ENCODE results near the gene FABP7. TPM values are rescaled to one million over a fixed set of nuclear protein-coding genes. Genes with fewer than 3 reads are reported as not detected.

FABP7 gene
- total and polyA plus RNA-seq, 2 donors (not counting 1 experiment from before 2014, with no cell fraction given), result not detected

- Histone ChIP-seq H3K4me2 (replicated peaks; ENCODE audit: low read depth, low read length, poor library complexity, severe bottlenecking) (no peak overlapping the region), H3K4me3 (ENCODE audit: control extremely low read depth in 1 of 5, extremely low read depth in 1 of 5, insufficient read depth in 1 of 5, low read depth in 2 of 5, low read length in 4 of 5) (no peak overlapping the region), H3K27ac (ENCODE audit: low read length in 2 of 2) (no peak overlapping the region), H3K36me3 (replicated peaks in 1 of 2; ENCODE audit: control extremely low read depth in 1 of 2, control insufficient read depth in 1 of 2, extremely low read depth in 1 of 2, insufficient read depth in 2 of 2, low read length in 1 of 2) (no peaks in the 10 kb centered on the region), H2AFZ (ENCODE audit: insufficient read depth, low read depth, low read length, poor library complexity, severe bottlenecking) (no peak overlapping the region), H3K27me3 (replicated peaks in 1 of 4; ENCODE audit: control extremely low read depth in 1 of 4, control insufficient read depth in 3 of 4, insufficient read depth in 4 of 4, low read length in 3 of 4) (no peaks in the 10 kb centered on the region), H3K9ac (ENCODE audit: low read length) (no peak overlapping the region), H3K4me1 (ENCODE audit: control insufficient read depth in 2 of 2, insufficient read depth in 2 of 2, low read length in 2 of 2) (no peaks in the 10 kb centered on the region), H3K9me3 (ENCODE audit: control extremely low read depth in 1 of 3, control insufficient read depth in 2 of 3, insufficient read depth in 1 of 3, low read length in 2 of 3) (no peaks in the 10 kb centered on the region), H3K79me2 (ENCODE audit: control insufficient read depth, insufficient read depth, low read length) (no peaks in the 10 kb centered on the region), H4K20me1 (ENCODE audit: control insufficient read depth, insufficient read depth, low read length, poor library complexity, severe bottlenecking) (no peaks in the 10 kb centered on the region)
- CTCF ChIA-PET, result no interaction called here
- Mint-ChIP-seq H3K9me3 (ENCODE audit: insufficient read depth) (no peaks in the 10 kb centered on the region), H3K4me1 (no peaks in the 10 kb centered on the region), H3K4me3 (no peak overlapping the region), H3K27ac (no peak overlapping the region), H3K27me3 (no peaks in the 10 kb centered on the region)
- POLR2A ChIA-PET, result no interaction called here
- intact Hi-C loops (cut with micrococcal nuclease), result no loop called here
- DNase-seq (no peak), ATAC-seq (ENCODE audit: low read depth) (no peak)
- 17% methylated on average over 1 of the region's 3 CpGs for WGBS (ENCODE audit: insufficient coverage)
- TF ChIP-seq EZH2 (IDR thresholded peaks at IDR 0.05; ENCODE audit: borderline replicate concordance, insufficient read depth, low read depth, low read length, poor library complexity, severe bottlenecking) (no peak), CTCF (IDR thresholded peaks at IDR 0.05) (no peak)
Measured at GRCh38 chr6:122800906-122801305, 21.4 kb downstream of the FABP7 start.

DNA sequence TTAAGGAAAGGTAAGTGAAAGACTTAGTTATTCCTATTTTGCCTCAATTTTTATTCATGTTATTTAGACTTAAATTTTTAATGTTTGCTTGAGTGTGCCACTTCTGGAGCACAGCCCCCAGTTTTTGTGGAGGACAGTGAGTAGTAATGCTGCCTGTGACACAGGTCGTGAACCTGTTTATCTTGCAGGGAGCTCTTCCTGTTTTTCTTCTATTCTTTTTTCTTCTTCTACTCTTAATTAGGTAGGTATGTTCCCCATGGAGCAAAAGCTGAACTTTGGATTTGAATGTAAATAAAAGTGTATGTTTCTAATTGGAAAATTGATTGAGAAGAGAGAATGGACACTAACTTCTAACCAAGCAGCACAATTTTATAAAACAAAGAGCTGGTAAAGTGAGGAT lies 21.9 kb downstream of the FABP7 start:
- no peak overlapping the region for H3K27ac Mint-ChIP-seq
- Histone ChIP-seq H3K4me3 (ENCODE audit: control extremely low read depth in 1 of 5, extremely low read depth in 1 of 5, insufficient read depth in 1 of 5, low read depth in 2 of 5, low read length in 4 of 5) (no peak overlapping the region), H3K36me3 (replicated peaks in 1 of 2; ENCODE audit: control extremely low read depth in 1 of 2, control insufficient read depth in 1 of 2, extremely low read depth in 1 of 2, insufficient read depth in 2 of 2, low read length in 1 of 2) (no peaks in the 10 kb centered on the region), H2AFZ (ENCODE audit: insufficient read depth, low read depth, low read length, poor library complexity, severe bottlenecking) (no peak overlapping the region), H3K79me2 (ENCODE audit: control insufficient read depth, insufficient read depth, low read length) (no peaks in the 10 kb centered on the region), H3K9ac (ENCODE audit: low read length) (no peak overlapping the region), H3K27me3 (replicated peaks in 1 of 4; ENCODE audit: control extremely low read depth in 1 of 4, control insufficient read depth in 3 of 4, insufficient read depth in 4 of 4, low read length in 3 of 4) (no peaks in the 10 kb centered on the region), H3K9me3 (ENCODE audit: control extremely low read depth in 1 of 3, control insufficient read depth in 2 of 3, insufficient read depth in 1 of 3, low read length in 2 of 3) (no peaks in the 10 kb centered on the region), H4K20me1 (ENCODE audit: control insufficient read depth, insufficient read depth, low read length, poor library complexity, severe bottlenecking) (no peaks in the 10 kb centered on the region), H3K4me2 (replicated peaks; ENCODE audit: low read depth, low read length, poor library complexity, severe bottlenecking) (no peak overlapping the region), H3K27ac (ENCODE audit: low read length in 2 of 2) (no peak overlapping the region), H3K4me1 (ENCODE audit: control insufficient read depth in 2 of 2, insufficient read depth in 2 of 2, low read length in 2 of 2) (no peaks in the 10 kb centered on the region)
- ChIA-PET POLR2A (no interaction called here), CTCF (interaction anchor here (0.6 kb wide), 1 partner anchor 72 kb away, joined by 4 read pairs; no protein-coding TSS in a partner anchor)
- ATAC-seq (ENCODE audit: low read depth) (no peak), DNase-seq (no peak)
- H3K27me3 Mint-ChIP-seq, result no peaks in the 10 kb centered on the region
- no peak overlapping the region for H3K4me3 Mint-ChIP-seq
- TF ChIP-seq CTCF (IDR thresholded peaks at IDR 0.05), result no peak
- TF ChIP-seq EZH2 (IDR thresholded peaks at IDR 0.05; ENCODE audit: borderline replicate concordance, insufficient read depth, low read depth, low read length, poor library complexity, severe bottlenecking), result no peak
- no peaks in the 10 kb centered on the region for H3K9me3 Mint-ChIP-seq (ENCODE audit: insufficient read depth)
- intact Hi-C loops (cut with micrococcal nuclease), result no loop called here
- WGBS (ENCODE audit: insufficient coverage), result no CpG with 5 or more reads among the region's 1 CpG
- no peaks in the 10 kb centered on the region for H3K4me1 Mint-ChIP-seq
